GM21381 (cell line): ENCODE results near the gene RASGRF1.

Experiments
- ATAC-seq: cut with Tn5 transposase; IDR thresholded peaks from one replicate; pipeline ENCODE4 v1.9.1; 2021; ENCODE audit warnings: mild to moderate bottlenecking, moderate library complexity; ENCODE audit not compliant: unreplicated experiment

RASGRF1 gene

GRCh38 chr15:78921940-78922339, 168.6 kb downstream of the RASGRF1 start:
- no peak for ATAC-seq

- ATAC-seq, result no peak
These were observed 169.1 kb downstream of the RASGRF1 start for GRCh38 chr15:78921517-78921916.

GRCh38 chr15:78917888-78918287, 172.7 kb downstream of the RASGRF1 start:
- no peak for ATAC-seq

- no peak for ATAC-seq
These were observed 174.5 kb downstream of the RASGRF1 start for GRCh38 chr15:78916088-78916487.

GRCh38 chr15:78915341-78916087, 175.1 kb downstream of the RASGRF1 start:
- ATAC-seq, result no peak

- ATAC-seq, result no peak
These were observed 176.4 kb downstream of the RASGRF1 start for GRCh38 chr15:78914027-78914764.

GRCh38 chr15:78913012-78913411, 177.6 kb downstream of the RASGRF1 start:
- no peak for ATAC-seq

- ATAC-seq, result no peak
These were observed 178.3 kb downstream of the RASGRF1 start for GRCh38 chr15:78912316-78912715.

- no peak for ATAC-seq
These were observed 180.3 kb downstream of the RASGRF1 start for GRCh38 chr15:78910271-78910670.
